ENCODE data around the gene METTL16. TPM values are rescaled to one million over a fixed set of nuclear protein-coding genes. Genes with fewer than 3 reads are reported as not detected.
A peak's percentile ranks its signal among the peaks of the same experiment; 100 is the strongest.

METTL16 gene
- total and polyA plus RNA-seq, 4 donors = 4.1 to 8.9 (median 6.6) TPM

DNA sequence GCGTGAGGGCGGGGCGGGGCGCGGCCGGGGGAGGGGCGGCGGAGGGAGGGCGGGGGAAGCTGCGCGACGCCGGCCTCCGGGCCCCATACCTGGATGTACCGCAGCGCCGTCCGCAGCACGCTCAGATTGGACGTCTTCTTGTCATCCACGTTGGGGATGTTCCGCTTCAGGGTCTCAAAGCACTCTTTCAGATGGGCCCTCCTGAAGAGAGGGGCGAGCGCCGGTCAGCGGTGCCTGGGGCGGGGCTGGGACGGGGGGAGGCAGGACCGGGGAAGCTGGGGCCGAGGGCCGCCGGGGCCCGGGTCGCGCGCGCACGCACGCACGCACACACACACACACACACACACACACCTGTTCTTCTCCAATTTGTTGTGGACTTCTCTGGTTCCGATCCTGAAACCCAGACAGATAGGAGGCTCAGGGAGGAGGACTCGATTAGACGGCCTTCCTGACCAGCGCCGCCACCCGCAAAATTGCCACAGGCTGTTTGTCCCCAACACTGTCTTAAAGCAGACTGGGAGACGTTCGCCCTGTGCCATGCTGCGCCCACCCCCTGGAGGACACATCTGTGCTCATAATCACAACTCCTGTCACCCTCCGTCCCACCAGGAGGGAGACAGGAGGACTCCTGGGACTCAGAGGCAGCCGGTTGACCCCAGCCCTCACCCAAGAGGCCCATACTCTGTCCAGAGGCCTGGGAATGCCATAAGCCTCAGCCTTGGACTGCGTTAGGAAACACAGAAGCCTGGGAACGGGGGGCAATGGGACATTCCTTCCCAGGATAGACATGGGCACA lies 117.5 kb downstream of the METTL16 start:
- no peak for DNase-seq (ENCODE audit: low spot score)
- H3K4me1 ChIP-seq (ENCODE audit: control insufficient read depth in 4 of 4, insufficient read depth in 4 of 4, low read length in 3 of 4) = peaks cover 16 to 51% (median 37%) of the 10 kb centered on the region in 4 donors
- H3K9ac ChIP-seq (ENCODE audit: low read depth in 1 of 2, low read length in 2 of 2) = peak overlapping the region in 1 of 2 donors; percentile 43
- 39% methylated on average over 53 of the region's 53 CpGs for WGBS
- H3K27me3 ChIP-seq (ENCODE audit: control insufficient read depth in 4 of 4, insufficient read depth in 4 of 4, low read length in 3 of 4) = no peaks in the 10 kb centered on the region
- no peaks in the 10 kb centered on the region for H3K36me3 ChIP-seq (ENCODE audit: control insufficient read depth in 4 of 4, insufficient read depth in 3 of 4, low read depth in 1 of 4, low read length in 3 of 4)
- TF ChIP-seq, protein P1, sequence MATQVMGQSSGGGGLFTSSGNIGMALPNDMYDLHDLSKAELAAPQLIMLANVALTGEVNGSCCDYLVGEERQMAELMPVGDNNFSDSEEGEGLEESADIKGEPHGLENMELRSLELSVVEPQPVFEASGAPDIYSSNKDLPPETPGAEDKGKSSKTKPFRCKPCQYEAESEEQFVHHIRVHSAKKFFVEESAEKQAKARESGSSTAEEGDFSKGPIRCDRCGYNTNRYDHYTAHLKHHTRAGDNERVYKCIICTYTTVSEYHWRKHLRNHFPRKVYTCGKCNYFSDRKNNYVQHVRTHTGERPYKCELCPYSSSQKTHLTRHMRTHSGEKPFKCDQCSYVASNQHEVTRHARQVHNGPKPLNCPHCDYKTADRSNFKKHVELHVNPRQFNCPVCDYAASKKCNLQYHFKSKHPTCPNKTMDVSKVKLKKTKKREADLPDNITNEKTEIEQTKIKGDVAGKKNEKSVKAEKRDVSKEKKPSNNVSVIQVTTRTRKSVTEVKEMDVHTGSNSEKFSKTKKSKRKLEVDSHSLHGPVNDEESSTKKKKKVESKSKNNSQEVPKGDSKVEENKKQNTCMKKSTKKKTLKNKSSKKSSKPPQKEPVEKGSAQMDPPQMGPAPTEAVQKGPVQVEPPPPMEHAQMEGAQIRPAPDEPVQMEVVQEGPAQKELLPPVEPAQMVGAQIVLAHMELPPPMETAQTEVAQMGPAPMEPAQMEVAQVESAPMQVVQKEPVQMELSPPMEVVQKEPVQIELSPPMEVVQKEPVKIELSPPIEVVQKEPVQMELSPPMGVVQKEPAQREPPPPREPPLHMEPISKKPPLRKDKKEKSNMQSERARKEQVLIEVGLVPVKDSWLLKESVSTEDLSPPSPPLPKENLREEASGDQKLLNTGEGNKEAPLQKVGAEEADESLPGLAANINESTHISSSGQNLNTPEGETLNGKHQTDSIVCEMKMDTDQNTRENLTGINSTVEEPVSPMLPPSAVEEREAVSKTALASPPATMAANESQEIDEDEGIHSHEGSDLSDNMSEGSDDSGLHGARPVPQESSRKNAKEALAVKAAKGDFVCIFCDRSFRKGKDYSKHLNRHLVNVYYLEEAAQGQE (IDR thresholded peaks at IDR 0.05) = no peak
- no peak for TF ChIP-seq HNF4A (conservative IDR thresholded peaks at IDR 0.05)
- TF ChIP-seq, protein P2, sequence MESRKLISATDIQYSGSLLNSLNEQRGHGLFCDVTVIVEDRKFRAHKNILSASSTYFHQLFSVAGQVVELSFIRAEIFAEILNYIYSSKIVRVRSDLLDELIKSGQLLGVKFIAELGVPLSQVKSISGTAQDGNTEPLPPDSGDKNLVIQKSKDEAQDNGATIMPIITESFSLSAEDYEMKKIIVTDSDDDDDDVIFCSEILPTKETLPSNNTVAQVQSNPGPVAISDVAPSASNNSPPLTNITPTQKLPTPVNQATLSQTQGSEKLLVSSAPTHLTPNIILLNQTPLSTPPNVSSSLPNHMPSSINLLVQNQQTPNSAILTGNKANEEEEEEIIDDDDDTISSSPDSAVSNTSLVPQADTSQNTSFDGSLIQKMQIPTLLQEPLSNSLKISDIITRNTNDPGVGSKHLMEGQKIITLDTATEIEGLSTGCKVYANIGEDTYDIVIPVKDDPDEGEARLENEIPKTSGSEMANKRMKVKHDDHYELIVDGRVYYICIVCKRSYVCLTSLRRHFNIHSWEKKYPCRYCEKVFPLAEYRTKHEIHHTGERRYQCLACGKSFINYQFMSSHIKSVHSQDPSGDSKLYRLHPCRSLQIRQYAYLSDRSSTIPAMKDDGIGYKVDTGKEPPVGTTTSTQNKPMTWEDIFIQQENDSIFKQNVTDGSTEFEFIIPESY (IDR thresholded peaks at IDR 0.05) = no peak
- TF ChIP-seq NR2F2 (IDR thresholded peaks at IDR 0.05) = no peak
- TF ChIP-seq, protein P3, sequence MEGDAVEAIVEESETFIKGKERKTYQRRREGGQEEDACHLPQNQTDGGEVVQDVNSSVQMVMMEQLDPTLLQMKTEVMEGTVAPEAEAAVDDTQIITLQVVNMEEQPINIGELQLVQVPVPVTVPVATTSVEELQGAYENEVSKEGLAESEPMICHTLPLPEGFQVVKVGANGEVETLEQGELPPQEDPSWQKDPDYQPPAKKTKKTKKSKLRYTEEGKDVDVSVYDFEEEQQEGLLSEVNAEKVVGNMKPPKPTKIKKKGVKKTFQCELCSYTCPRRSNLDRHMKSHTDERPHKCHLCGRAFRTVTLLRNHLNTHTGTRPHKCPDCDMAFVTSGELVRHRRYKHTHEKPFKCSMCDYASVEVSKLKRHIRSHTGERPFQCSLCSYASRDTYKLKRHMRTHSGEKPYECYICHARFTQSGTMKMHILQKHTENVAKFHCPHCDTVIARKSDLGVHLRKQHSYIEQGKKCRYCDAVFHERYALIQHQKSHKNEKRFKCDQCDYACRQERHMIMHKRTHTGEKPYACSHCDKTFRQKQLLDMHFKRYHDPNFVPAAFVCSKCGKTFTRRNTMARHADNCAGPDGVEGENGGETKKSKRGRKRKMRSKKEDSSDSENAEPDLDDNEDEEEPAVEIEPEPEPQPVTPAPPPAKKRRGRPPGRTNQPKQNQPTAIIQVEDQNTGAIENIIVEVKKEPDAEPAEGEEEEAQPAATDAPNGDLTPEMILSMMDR (IDR thresholded peaks at IDR 0.05; ENCODE audit: low read depth, low read length, missing input control) = no peak
- TF ChIP-seq GABPA (IDR thresholded peaks at IDR 0.05 in 1 of 2, conservative IDR thresholded peaks at IDR 0.05 in 1 of 2) = no peak
- TF ChIP-seq, protein P4, sequence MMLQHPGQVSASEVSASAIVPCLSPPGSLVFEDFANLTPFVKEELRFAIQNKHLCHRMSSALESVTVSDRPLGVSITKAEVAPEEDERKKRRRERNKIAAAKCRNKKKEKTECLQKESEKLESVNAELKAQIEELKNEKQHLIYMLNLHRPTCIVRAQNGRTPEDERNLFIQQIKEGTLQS (IDR thresholded peaks at IDR 0.05) = no peak
- no peak for TF ChIP-seq EGR1 (IDR thresholded peaks at IDR 0.05; ENCODE audit: low read depth in 2 of 2)
- TF ChIP-seq FOXA1 (IDR thresholded peaks at IDR 0.05) = no peak
- TF ChIP-seq FOXA2 (IDR thresholded peaks at IDR 0.05) = no peak
- TF ChIP-seq YY1 (IDR thresholded peaks at IDR 0.05) = no peak
- no peak for TF ChIP-seq TAF1 (conservative IDR thresholded peaks at IDR 0.05)
- no peak for TF ChIP-seq RXRA (IDR thresholded peaks at IDR 0.05)
- TF ChIP-seq HNF4G (IDR thresholded peaks at IDR 0.05) = no peak
- TF ChIP-seq, protein P5, sequence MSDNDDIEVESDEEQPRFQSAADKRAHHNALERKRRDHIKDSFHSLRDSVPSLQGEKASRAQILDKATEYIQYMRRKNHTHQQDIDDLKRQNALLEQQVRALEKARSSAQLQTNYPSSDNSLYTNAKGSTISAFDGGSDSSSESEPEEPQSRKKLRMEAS (IDR thresholded peaks at IDR 0.05) = no peak
- TF ChIP-seq JUND (IDR thresholded peaks at IDR 0.05) = no peak
- no peak for TF ChIP-seq RAD21 (IDR thresholded peaks at IDR 0.05)
- no peak for TF ChIP-seq SP1 (IDR thresholded peaks at IDR 0.05)
- no peaks in the 10 kb centered on the region for H3K9me3 ChIP-seq (ENCODE audit: control insufficient read depth in 4 of 4, low read length in 3 of 4)
- H3K27ac ChIP-seq (ENCODE audit: low read depth in 1 of 2, low read length in 2 of 2) = peak overlapping the region; percentile 100
- H3K4me3 ChIP-seq (ENCODE audit: low read depth in 1 of 3, low read length in 3 of 3) = peak overlapping the region in 1 of 3 donors; percentile 68
